LNCAP (cell line): ENCODE data around the gene PCDHGA3.

ENCODE experiments used
- TF ChIP-seq, protein P1 (sequence below): fragments of 450-650 bp; IDR thresholded peaks from 2 replicates; pipeline ENCODE4 v1.5.1; 2017; ENCODE audit warnings: mild to moderate bottlenecking

Gene PCDHGA3

DNA sequence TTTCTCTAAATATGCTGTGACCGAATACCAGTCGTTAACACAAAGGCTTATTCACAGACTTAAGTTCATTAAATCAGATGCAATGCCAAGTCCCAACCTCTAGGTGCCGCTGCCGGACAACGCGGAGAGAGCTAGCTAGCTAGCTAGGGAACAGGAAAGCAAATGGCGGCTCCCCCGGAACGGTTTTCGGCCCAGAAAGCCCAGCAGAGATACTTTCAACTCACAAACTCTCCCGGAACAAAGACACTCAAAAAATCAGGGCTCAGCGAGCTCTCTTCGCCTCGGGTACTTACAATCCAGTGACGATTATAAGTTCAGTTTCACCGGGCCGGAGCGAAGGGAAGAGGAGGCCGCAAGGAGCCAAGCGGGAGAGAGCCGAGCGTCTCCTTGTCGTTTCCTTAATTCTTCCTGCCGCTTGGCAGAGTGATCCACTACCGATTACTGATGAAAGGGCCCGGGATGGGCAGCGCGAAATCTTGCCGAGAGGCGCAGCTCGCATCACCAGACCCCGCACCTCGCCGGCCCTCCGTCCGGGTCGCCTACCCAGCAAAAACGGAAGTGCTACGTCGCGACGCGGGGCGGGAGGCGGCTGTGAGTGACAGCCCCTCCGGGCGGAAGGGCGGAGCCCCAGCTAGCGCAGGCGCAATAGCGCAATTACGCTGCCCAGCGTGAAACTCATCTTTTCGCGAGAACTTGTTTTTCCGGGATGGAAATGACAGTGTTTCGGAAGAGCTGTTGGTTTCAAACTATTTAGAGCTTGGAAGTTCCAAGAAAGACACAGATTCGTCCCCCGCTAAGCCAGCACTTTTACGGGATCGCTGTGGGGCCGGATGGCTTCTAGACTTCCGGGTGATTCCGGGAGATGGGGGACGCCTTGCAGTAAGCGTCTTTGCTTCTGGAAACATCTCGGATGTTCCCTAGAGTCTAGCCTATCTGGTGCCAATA, 23.1 kb upstream of the PCDHGA3 start, which contains the start of gene TAF7:
Gene TAF7, minus strand, starts transcription at position 560 of the 945 bp plus-strand sequence. CDS start 740 bp downstream, outside the sequence.
- TF ChIP-seq, protein P1, sequence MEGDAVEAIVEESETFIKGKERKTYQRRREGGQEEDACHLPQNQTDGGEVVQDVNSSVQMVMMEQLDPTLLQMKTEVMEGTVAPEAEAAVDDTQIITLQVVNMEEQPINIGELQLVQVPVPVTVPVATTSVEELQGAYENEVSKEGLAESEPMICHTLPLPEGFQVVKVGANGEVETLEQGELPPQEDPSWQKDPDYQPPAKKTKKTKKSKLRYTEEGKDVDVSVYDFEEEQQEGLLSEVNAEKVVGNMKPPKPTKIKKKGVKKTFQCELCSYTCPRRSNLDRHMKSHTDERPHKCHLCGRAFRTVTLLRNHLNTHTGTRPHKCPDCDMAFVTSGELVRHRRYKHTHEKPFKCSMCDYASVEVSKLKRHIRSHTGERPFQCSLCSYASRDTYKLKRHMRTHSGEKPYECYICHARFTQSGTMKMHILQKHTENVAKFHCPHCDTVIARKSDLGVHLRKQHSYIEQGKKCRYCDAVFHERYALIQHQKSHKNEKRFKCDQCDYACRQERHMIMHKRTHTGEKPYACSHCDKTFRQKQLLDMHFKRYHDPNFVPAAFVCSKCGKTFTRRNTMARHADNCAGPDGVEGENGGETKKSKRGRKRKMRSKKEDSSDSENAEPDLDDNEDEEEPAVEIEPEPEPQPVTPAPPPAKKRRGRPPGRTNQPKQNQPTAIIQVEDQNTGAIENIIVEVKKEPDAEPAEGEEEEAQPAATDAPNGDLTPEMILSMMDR, result peak; percentile 95

DNA sequence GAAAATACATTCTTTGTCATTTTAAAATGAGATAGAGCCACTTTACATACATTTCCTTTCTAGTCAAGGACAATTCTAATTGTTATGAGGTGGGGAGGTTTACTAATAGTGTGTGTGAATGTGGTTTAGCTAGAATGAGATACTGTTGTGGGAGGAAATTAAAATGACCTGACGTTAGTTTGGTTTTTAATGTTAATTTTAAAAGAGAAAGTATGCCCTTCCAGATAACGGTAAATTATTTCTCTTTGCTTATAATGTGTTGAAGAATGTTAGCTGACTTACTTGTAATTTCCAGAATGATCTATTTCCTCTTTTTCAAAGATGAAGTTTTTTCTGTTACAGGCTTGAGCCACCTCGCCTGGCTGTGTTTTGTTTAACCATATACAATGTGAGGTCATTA, 21.4 kb upstream of the PCDHGA3 start:
- TF ChIP-seq, protein P1, result no peak

DNA sequence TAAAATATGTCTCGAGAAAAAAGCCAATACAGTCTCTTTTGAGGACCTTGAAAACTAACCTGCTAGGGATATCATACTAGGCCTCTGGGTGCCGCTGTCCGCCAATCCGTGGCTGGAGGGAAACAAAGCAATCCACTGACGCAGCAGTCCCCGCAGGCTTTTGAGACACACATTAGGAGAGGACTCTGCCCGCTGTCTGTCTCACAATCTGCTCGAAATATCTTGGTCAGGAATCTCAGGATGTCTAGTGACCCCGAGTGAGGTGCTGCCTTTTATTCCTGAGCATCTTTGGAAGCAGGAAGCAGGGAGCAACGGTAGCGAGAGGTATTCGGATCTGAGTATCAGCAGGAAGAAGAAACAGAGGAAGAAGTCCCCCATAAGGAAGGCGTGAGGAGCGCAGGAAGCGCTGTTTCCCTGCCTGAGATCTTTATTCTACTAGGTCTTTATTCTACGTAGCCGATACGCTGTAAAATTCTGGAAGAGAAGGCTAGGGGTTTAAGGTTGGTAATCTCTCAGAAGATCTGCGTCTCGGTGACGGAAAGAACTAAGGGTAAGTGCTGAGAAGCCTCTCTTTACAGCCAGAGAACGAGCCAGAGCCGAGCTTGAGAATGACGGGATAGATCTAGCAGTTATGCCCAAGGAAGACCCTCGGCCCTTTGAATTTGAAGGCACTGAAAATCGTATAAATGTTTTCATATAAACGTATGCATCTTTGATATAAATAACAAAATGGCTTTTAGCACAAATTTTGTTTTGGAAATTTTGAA, 17.4 kb upstream of the PCDHGA3 start:
- TF ChIP-seq, protein P1, result peak; percentile 71

DNA sequence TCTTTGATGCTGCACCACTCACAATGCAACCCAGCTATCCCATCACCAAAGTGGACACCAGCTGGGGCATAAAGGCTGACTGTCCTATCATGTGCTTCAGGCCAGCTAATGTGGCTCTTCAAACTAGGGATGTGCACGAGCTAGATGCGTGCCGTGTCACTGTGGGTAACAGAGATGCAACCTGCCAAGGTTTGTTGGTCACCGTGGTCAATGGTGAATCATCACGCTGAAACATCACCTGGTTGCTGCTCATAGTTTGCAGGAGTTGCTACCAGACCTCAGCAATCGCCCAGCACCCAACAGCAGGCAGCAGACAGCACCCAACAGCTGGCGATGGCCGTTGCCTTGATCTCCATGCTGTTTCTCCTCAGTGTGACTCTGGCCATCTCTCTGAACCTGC, 15.4 kb upstream of the PCDHGA3 start:
- TF ChIP-seq, protein P1, result no peak

DNA sequence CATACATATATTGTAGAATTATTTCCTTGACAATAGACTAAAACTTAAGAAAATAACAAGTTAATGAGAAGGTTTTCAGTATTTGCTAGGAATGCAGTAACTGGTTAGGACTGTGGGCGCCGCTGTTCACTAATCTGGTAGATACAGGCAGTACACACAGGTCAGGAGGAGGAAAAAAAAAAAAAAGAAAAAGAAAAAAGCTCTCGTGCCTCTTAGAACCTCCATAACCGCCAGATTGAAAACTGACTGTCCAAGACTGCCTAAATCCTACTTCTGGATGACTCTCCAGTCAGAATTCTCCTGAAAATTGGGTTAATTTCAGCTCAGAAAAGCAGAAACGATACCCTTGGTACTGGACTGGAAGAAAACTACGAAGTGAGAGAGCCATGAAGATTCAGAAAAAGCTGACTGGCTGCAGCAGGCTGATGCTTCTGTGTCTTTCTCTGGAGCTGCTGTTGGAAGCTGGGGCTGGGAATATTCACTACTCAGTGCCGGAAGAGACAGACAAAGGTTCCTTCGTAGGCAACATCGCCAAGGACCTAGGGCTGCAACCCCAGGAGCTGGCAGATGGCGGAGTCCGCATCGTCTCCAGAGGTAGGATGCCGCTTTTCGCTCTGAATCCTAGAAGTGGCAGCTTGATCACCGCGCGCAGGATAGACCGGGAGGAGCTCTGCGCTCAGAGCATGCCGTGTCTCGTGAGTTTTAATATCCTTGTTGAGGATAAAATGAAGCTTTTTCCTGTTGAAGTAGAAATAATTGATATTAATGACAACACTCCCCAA, 13.1 kb upstream of the PCDHGA3 start, which contains the start of gene PCDHGA1:
Gene PCDHGA1, plus strand, starts transcription at position 216 of the 782 bp plus-strand sequence.
- TF ChIP-seq, protein P1, result peak; percentile 77

DNA sequence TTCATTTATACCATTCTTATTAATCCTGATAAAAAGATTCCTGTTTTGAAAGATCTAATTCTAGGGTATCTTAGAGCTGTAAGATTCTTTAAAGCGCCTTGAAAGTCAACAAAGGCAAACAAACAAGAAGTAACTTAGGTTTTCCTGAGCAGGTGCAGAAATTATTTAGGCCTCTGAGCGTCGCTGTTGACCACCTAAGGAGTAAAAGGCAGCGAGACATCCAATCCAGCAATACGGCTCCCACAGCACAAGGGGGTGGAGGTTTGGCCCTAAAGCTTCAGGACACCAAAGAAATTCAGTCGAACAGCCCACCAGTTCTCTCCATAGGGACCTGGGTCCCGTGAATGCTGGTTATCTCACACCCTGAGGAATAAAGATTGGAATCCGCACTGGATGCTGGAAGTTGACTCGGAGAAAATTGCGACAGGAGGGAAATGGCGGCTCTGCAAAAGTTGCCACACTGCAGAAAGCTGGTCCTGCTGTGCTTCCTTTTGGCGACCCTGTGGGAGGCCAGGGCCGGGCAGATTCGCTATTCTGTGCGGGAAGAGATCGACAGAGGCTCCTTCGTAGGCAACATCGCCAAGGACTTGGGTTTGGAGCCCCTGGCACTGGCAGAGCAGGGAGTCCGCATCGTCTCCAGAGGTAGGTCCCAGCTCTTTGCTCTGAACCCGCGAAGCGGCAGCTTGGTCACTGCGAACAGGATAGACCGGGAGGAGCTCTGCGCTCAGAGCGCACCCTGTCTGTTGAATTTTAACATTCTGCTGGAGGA, 4.9 kb upstream of the PCDHGA3 start, which contains the start of gene PCDHGA2:
Gene PCDHGA2, plus strand, starts transcription at position 223 of the 769 bp plus-strand sequence.
- TF ChIP-seq, protein P1, result peak; percentile 48
